BE2C (cell line): ENCODE measurements around the gene SHANK3. TPM values are rescaled to one million over a fixed set of nuclear protein-coding genes. Genes with fewer than 3 reads are reported as not detected.

Experiments used
- DNase-seq: peaks from one replicate; pipeline ENCODE4 v3.0.0-alpha.2; 2020
- H3K27me3 ChIP-seq: fragments of 250-450 bp; sonication (Bioruptor Pico); 2 replicates; pipeline ENCODE4 v1.5.1; 2020; ENCODE audit warnings: mild to moderate bottlenecking
- H3K36me3 ChIP-seq: fragments of 250-450 bp; sonication (Bioruptor Pico); 2 replicates; pipeline ENCODE4 v1.5.1; 2020; ENCODE audit warnings: mild to moderate bottlenecking
- H3K4me1 ChIP-seq: fragments of 250-450 bp; sonication (Bioruptor Pico); 2 replicates; pipeline ENCODE4 v1.5.1; 2020
- H3K4me3 ChIP-seq: 2 replicates; pipeline ENCODE4 v1.5.1; 2011; ENCODE audit warnings: low read depth, low read length
- H3K9me3 ChIP-seq: fragments of 250-450 bp; sonication (Bioruptor Pico); 2 replicates; pipeline ENCODE4 v1.5.1; 2020
- CTCF ChIP-seq: IDR thresholded peaks from 2 replicates; pipeline ENCODE4 v1.5.1; 2012; ENCODE audit warnings: mild to moderate bottlenecking, low read depth, low read length
- polyA plus RNA-seq: library from polyadenylated mRNA; unstranded; fragments of >200 nt; gene quantifications from one replicate; pipeline ENCODE4 v1.2.1, GENCODE V29; 2012; ENCODE audit warnings: low read depth, missing spikeins; ENCODE audit not compliant: insufficient read length, insufficient read depth

SHANK3 gene
- 3.3 TPM for polyA plus RNA-seq

GRCh38 chr22:50672471-50673230 is at the start of gene SHANK3:
Gene SHANK3, plus strand, starts transcription at chr22:50672823.
- DNase-seq, result no peak
- H3K36me3 ChIP-seq, result no peaks in the 10 kb centered on the region
- peaks cover 46% of the 10 kb centered on the region for H3K27me3 ChIP-seq
- H3K4me3 ChIP-seq, result no peak within 1 kb of the TSS
- no peaks in the 10 kb centered on the region for H3K9me3 ChIP-seq
- no peaks in the 10 kb centered on the region for H3K4me1 ChIP-seq
- TF ChIP-seq CTCF, result no peak

- H3K4me1 ChIP-seq, result 0 out of 2 replicates have a peak, but pooled peaks cover 2% of the 10 kb centered on the region
- H3K27me3 ChIP-seq, result peaks cover 28% of the 10 kb centered on the region
- TF ChIP-seq CTCF, result no peak
- H3K36me3 ChIP-seq, result no peaks in the 10 kb centered on the region
- DNase-seq, result no peak
- H3K4me3 ChIP-seq, result no peak overlapping the region
- H3K9me3 ChIP-seq, result no peaks in the 10 kb centered on the region
Observed at GRCh38 chr22:50624347-50625130, 48.1 kb upstream of the SHANK3 start.

DNA sequence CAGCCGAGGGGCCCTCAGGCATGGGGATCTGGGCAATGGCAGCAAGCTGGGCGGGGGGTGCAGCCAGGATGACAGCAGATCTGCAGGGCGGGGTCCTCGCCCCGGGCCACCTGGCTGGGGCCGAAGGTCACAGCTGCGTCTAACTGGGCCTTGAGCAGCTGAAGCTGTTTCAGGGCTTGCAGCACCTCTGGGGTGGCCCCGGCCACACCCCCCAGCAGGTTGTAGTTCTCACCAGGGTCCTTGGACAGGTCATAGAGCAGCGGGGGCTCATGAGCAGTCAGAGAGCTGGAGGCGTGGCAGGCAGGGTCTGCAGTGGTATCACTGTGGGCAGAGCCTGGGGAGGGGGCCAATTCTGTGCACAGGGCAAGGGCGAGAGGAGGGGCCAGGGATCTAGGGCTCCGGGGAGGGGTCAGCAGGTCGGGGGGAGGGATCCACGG is 47.5 kb upstream of the SHANK3 start:
- H3K36me3 ChIP-seq, result no peaks in the 10 kb centered on the region
- 0 out of 2 replicates have a peak, but pooled peaks cover 2% of the 10 kb centered on the region for H3K4me1 ChIP-seq
- no peak overlapping the region for H3K4me3 ChIP-seq
- DNase-seq, result no peak
- no peak for TF ChIP-seq CTCF
- peaks cover 22% of the 10 kb centered on the region for H3K27me3 ChIP-seq
- no peaks in the 10 kb centered on the region for H3K9me3 ChIP-seq

DNA sequence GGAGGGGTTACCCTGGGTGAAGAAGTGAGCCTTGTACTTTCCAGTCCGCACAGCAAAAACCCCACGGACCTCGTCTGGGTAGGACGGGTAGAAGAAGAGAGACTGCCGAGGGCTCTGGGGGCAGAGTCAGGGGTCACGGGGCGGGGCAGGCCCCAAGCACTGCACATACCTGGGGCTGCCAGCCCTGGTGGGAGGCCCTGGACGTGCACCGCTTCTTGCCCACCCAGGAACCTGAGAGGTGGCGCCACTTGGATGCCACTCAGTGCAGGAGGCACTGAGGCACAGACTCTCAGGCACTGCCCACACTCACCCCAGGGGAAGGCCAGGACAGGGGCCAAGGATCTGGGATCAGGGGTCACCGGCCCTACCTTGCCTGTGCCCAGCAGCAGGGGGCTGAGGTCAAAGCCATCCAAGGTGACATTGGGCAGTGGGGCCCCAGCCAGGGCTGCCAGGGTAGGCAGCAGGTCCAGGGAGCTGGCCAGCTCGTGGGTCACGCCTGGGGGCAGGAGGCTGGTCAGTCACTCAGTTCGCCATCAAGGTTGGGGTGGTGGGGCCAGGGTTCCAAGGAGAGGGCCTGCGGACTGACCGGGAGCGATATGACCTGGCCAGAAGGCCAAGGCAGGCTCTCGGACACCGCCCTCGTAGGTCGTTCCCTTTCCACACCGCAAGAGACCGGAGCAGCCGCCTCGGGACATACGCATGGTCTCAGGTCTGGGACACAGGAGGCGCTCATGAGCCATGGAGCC is 46.9 kb upstream of the SHANK3 start:
- Histone ChIP-seq H3K4me3 (no peak overlapping the region), H3K9me3 (no peaks in the 10 kb centered on the region), H3K36me3 (no peaks in the 10 kb centered on the region), H3K27me3 (peaks cover 20% of the 10 kb centered on the region), H3K4me1 (no peaks in the 10 kb centered on the region)
- DNase-seq, result no peak
- no peak for TF ChIP-seq CTCF

GRCh38 chr22:50626314-50626849 is 46.2 kb upstream of the SHANK3 start:
- no peak; the same call in 1 of the 2 replicates for TF ChIP-seq CTCF
- no peaks in the 10 kb centered on the region for H3K36me3 ChIP-seq
- peaks cover 13% of the 10 kb centered on the region for H3K27me3 ChIP-seq
- no peak for DNase-seq
- H3K4me3 ChIP-seq, result no peak overlapping the region
- H3K9me3 ChIP-seq, result no peaks in the 10 kb centered on the region
- no peaks in the 10 kb centered on the region for H3K4me1 ChIP-seq
